Mesothelial cell of epicardium (in vitro differentiated cells): ENCODE measurements around the gene CELF6. TPM values are rescaled to one million over a fixed set of nuclear protein-coding genes. Genes with fewer than 3 reads are reported as not detected.

Source experiments
- DNase-seq, 2 experiments: peaks; one replicate each; pipeline ENCODE4 v3.0.0; 2021; ENCODE audit warnings: low spot score in 2 of 2; ENCODE audit not compliant: unreplicated experiment in 2 of 2
- H3K27ac Mint-ChIP-seq: 2 replicates; pipeline ENCODE4 v1.8.0; 2021; ENCODE audit warnings: mixed read lengths
- H3K27me3 Mint-ChIP-seq: 2 replicates; pipeline ENCODE4 v1.8.0; 2021; ENCODE audit warnings: low read depth, mixed read lengths
- H3K36me3 Mint-ChIP-seq: 2 replicates; pipeline ENCODE4 v1.8.0; 2021; ENCODE audit warnings: mixed read lengths
- H3K4me1 Mint-ChIP-seq: 2 replicates; pipeline ENCODE4 v1.8.0; 2021; ENCODE audit warnings: mixed read lengths
- H3K4me3 Mint-ChIP-seq: 2 replicates; pipeline ENCODE4 v1.8.0; 2021; ENCODE audit warnings: mild to moderate bottlenecking, moderate library complexity, mixed read lengths
- H3K9me3 Mint-ChIP-seq: 2 replicates; pipeline ENCODE4 v1.8.0; 2021; ENCODE audit warnings: mixed read lengths
- CTCF ChIP-seq: fragments of 200-600 bp; sonication (generic); IDR thresholded peaks from one replicate; pipeline ENCODE4 v1.5.0; 2021; ENCODE audit warnings: antibody characterized with exemption; ENCODE audit not compliant: unreplicated experiment
- total RNA-seq: library from RNA; stranded (reverse); gene quantifications from 3 replicates; pipeline ENCODE4 v1.2.1, GENCODE V29; 2021

CELF6 gene
- total RNA-seq, 1 donor from 2014 or later: 1.2 TPM

- H3K4me3 Mint-ChIP-seq: no peak overlapping the region
- no peaks in the 10 kb centered on the region for H3K27me3 Mint-ChIP-seq
- H3K4me1 Mint-ChIP-seq: no peaks in the 10 kb centered on the region
- no peak overlapping the region for H3K27ac Mint-ChIP-seq
- H3K36me3 Mint-ChIP-seq: peaks cover 21% of the 10 kb centered on the region
- no peak for TF ChIP-seq CTCF
- no peak for DNase-seq
- H3K9me3 Mint-ChIP-seq: no peaks in the 10 kb centered on the region
Observed at GRCh38 chr15:72238586-72238985, 81.4 kb downstream of the CELF6 start.

- TF ChIP-seq CTCF: no peak
- Mint-ChIP-seq H3K9me3 (no peaks in the 10 kb centered on the region), H3K4me3 (no peak overlapping the region), H3K4me1 (peaks cover 2% of the 10 kb centered on the region), H3K27me3 (no peaks in the 10 kb centered on the region), H3K27ac (no peak overlapping the region), H3K36me3 (peaks cover 18% of the 10 kb centered on the region)
- no peak for DNase-seq
Observed at GRCh38 chr15:72237853-72238224, 82.1 kb downstream of the CELF6 start.

- Mint-ChIP-seq H3K9me3 (no peaks in the 10 kb centered on the region), H3K4me1 (peaks cover 8% of the 10 kb centered on the region), H3K27me3 (no peaks in the 10 kb centered on the region), H3K36me3 (peaks cover 12% of the 10 kb centered on the region), H3K27ac (no peak overlapping the region), H3K4me3 (no peak overlapping the region)
- no peak for DNase-seq
- no peak for TF ChIP-seq CTCF
Observed at GRCh38 chr15:72237029-72237852, 82.7 kb downstream of the CELF6 start.

- H3K27me3 Mint-ChIP-seq: no peaks in the 10 kb centered on the region
- H3K36me3 Mint-ChIP-seq: peaks cover 6% of the 10 kb centered on the region
- no peak overlapping the region for H3K27ac Mint-ChIP-seq
- H3K9me3 Mint-ChIP-seq: no peaks in the 10 kb centered on the region
- no peak for TF ChIP-seq CTCF
- H3K4me1 Mint-ChIP-seq: peaks cover 15% of the 10 kb centered on the region
- DNase-seq: no peak
- no peak overlapping the region for H3K4me3 Mint-ChIP-seq
Observed at GRCh38 chr15:72236381-72237003, 83.5 kb downstream of the CELF6 start.

DNA sequence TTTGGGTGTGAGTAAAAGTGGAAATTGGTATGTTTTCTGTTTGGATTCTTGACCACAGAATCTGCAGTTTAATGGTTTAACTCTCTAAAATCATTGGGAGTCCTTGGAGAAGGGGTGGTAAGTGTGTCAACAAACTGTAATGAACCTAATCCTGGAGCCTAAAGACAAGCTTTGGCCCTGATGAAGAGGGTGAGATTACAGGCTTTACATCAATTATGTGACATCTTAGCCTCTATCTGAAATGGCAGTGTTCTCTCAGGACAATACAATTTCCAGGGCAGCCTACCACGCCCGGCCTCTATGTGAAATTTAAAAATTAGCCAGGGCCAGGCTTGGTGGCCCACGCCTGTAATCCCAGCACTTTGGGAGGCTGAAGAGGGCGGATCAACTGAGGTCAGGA lies 84.7 kb downstream of the CELF6 start:
- Mint-ChIP-seq H3K4me1 (peaks cover 16% of the 10 kb centered on the region), H3K36me3 (no peaks in the 10 kb centered on the region), H3K9me3 (no peaks in the 10 kb centered on the region), H3K27me3 (no peaks in the 10 kb centered on the region), H3K4me3 (no peak overlapping the region), H3K27ac (no peak overlapping the region)
- no peak for TF ChIP-seq CTCF
- DNase-seq: no peak

Other genes starting within 250 kb of the CELF6 start
- 70.1 to 86.1 TPM (median 79.5 TPM) in 3 replicates for gene MYO9A, start 202.0 kb downstream of the CELF6 start, total RNA-seq
- 3.7 to 5.3 TPM (median 4.7 TPM) in 3 replicates for gene SENP8, start 201.8 kb downstream of the CELF6 start, total RNA-seq
- gene GRAMD2A, start 122.4 kb downstream of the CELF6 start, total RNA-seq: 2.0 to 3.5 TPM (median 2.6 TPM) in 3 replicates
- 424 to 453 TPM (median 452 TPM) in 3 replicates for gene PKM, start 89.0 kb downstream of the CELF6 start, total RNA-seq
- gene PARP6, start 47.6 kb downstream of the CELF6 start, total RNA-seq: 127 to 138 TPM (median 134 TPM) in 3 replicates
- 91.5 to 98.6 TPM (median 98.4 TPM) in 3 replicates for gene HEXA, start 55.9 kb upstream of the CELF6 start, total RNA-seq
- not detected in 3 replicates for gene TMEM202, start 78.1 kb upstream of the CELF6 start, total RNA-seq
- gene ARIH1, start 154.2 kb upstream of the CELF6 start, total RNA-seq: 204 to 216 TPM (median 214 TPM) in 3 replicates